IgD-negative memory B cell (primary cell): ENCODE data around the gene PKNOX2. TPM values are rescaled to one million over a fixed set of nuclear protein-coding genes. Genes with fewer than 3 reads are reported as not detected.

ENCODE experiments used
- H3K27ac Mint-ChIP-seq, 3 donors: one replicate each; pipeline ENCODE4 v1.8.0; 2020 to 2022; ENCODE audit warnings: mild to moderate bottlenecking in 3 of 3, mixed read lengths in 3 of 3, moderate library complexity in 1 of 3
- H3K27me3 Mint-ChIP-seq: one replicate; pipeline ENCODE4 v1.8.0; 2021; ENCODE audit warnings: mixed read lengths
- H3K36me3 Mint-ChIP-seq: one replicate; pipeline ENCODE4 v1.8.0; 2020; ENCODE audit warnings: mild to moderate bottlenecking, mixed read lengths
- H3K4me1 Mint-ChIP-seq, 3 donors: one replicate each; pipeline ENCODE4 v1.8.0; 2020 to 2022; ENCODE audit warnings: mixed read lengths in 3 of 3, mild to moderate bottlenecking in 1 of 3
- H3K4me3 Mint-ChIP-seq, 4 donors: one replicate each; pipeline ENCODE4 v1.8.0; 2020 to 2022; ENCODE audit warnings: mild to moderate bottlenecking in 4 of 4, mixed read lengths in 4 of 4, moderate library complexity in 3 of 4
- H3K9me3 Mint-ChIP-seq, 3 donors: one replicate each; pipeline ENCODE4 v1.8.0; 2020 to 2021; ENCODE audit warnings: mixed read lengths in 3 of 3, mild to moderate bottlenecking in 1 of 3
- polyA plus RNA-seq: library from polyadenylated mRNA; unstranded; fragments of 300-500 nt; fragmentation: Illumina TruSeq; gene quantifications from one replicate; pipeline ENCODE4 v1.2.3, GENCODE V29; 2021

Gene PKNOX2
- polyA plus RNA-seq, 1 donor from 2014 or later = not detected

GRCh38 chr11:125413226-125413625 is 248.7 kb downstream of the PKNOX2 start:
- Mint-ChIP-seq H3K36me3 (no peaks in the 10 kb centered on the region), H3K4me3 (no peak overlapping the region), H3K4me1 (peaks cover 0 to 1% (median 0%) of the 10 kb centered on the region in 3 donors), H3K9me3 (no peaks in the 10 kb centered on the region), H3K27ac (no peak overlapping the region), H3K27me3 (peaks cover 11% of the 10 kb centered on the region)

GRCh38 chr11:125414121-125414520 is 249.6 kb downstream of the PKNOX2 start:
- Mint-ChIP-seq H3K27ac (peak overlapping the region in 1 of 3 donors; percentile 53), H3K4me3 (no peak overlapping the region), H3K36me3 (no peaks in the 10 kb centered on the region), H3K27me3 (peaks cover 10% of the 10 kb centered on the region), H3K9me3 (no peaks in the 10 kb centered on the region), H3K4me1 (peaks cover 0 to 1% (median 0%) of the 10 kb centered on the region in 3 donors)

- H3K9me3 Mint-ChIP-seq = no peaks in the 10 kb centered on the region
- H3K36me3 Mint-ChIP-seq = no peaks in the 10 kb centered on the region
- peaks cover 0 to 1% (median 0%) of the 10 kb centered on the region in 3 donors for H3K4me1 Mint-ChIP-seq
- H3K27ac Mint-ChIP-seq = no peak overlapping the region
- H3K27me3 Mint-ChIP-seq = peaks cover 12% of the 10 kb centered on the region
- H3K4me3 Mint-ChIP-seq = no peak overlapping the region
Measured at GRCh38 chr11:125416981-125417935, 252.7 kb downstream of the PKNOX2 start.

- H3K4me3 Mint-ChIP-seq = no peak overlapping the region
- H3K27me3 Mint-ChIP-seq = peaks cover 13% of the 10 kb centered on the region
- no peaks in the 10 kb centered on the region for H3K36me3 Mint-ChIP-seq
- H3K27ac Mint-ChIP-seq = no peak overlapping the region
- H3K4me1 Mint-ChIP-seq = peaks cover 0 to 2% (median 1%) of the 10 kb centered on the region in 3 donors
- H3K9me3 Mint-ChIP-seq = no peaks in the 10 kb centered on the region
Measured at GRCh38 chr11:125418396-125418795, 253.8 kb downstream of the PKNOX2 start.

- no peaks in the 10 kb centered on the region for H3K36me3 Mint-ChIP-seq
- H3K27me3 Mint-ChIP-seq = peaks cover 11% of the 10 kb centered on the region
- H3K9me3 Mint-ChIP-seq = no peaks in the 10 kb centered on the region
- no peak overlapping the region for H3K4me3 Mint-ChIP-seq
- H3K27ac Mint-ChIP-seq = no peak overlapping the region
- H3K4me1 Mint-ChIP-seq = peaks cover 0 to 2% (median 0%) of the 10 kb centered on the region in 3 donors
Measured at GRCh38 chr11:125422681-125423080, 258.1 kb downstream of the PKNOX2 start.

GRCh38 chr11:125423247-125423849 is 258.8 kb downstream of the PKNOX2 start:
- H3K9me3 Mint-ChIP-seq = no peaks in the 10 kb centered on the region
- H3K36me3 Mint-ChIP-seq = no peaks in the 10 kb centered on the region
- H3K4me1 Mint-ChIP-seq = peaks cover 0 to 2% (median 0%) of the 10 kb centered on the region in 3 donors
- no peak overlapping the region for H3K4me3 Mint-ChIP-seq
- H3K27ac Mint-ChIP-seq = no peak overlapping the region
- H3K27me3 Mint-ChIP-seq = peaks cover 11% of the 10 kb centered on the region

- H3K4me1 Mint-ChIP-seq = peaks cover 0 to 2% (median 0%) of the 10 kb centered on the region in 3 donors
- peaks cover 16% of the 10 kb centered on the region for H3K27me3 Mint-ChIP-seq
- H3K4me3 Mint-ChIP-seq = no peak overlapping the region
- peak overlapping the region in 1 of 3 donors; percentile 73 for H3K27ac Mint-ChIP-seq
- no peaks in the 10 kb centered on the region for H3K36me3 Mint-ChIP-seq
- H3K9me3 Mint-ChIP-seq = no peaks in the 10 kb centered on the region
Measured at GRCh38 chr11:125425601-125426000, 261.1 kb downstream of the PKNOX2 start.

- Mint-ChIP-seq H3K27ac (no peak overlapping the region), H3K4me1 (peaks cover 0 to 2% (median 0%) of the 10 kb centered on the region in 3 donors), H3K36me3 (no peaks in the 10 kb centered on the region), H3K27me3 (peaks cover 10% of the 10 kb centered on the region), H3K4me3 (no peak overlapping the region), H3K9me3 (no peaks in the 10 kb centered on the region)
Measured at GRCh38 chr11:125426818-125427528, 262.4 kb downstream of the PKNOX2 start.

- no peaks in the 10 kb centered on the region for H3K36me3 Mint-ChIP-seq
- H3K4me3 Mint-ChIP-seq = no peak overlapping the region
- peaks cover 0 to 3% (median 1%) of the 10 kb centered on the region in 3 donors for H3K4me1 Mint-ChIP-seq
- H3K27ac Mint-ChIP-seq = no peak overlapping the region
- H3K9me3 Mint-ChIP-seq = no peaks in the 10 kb centered on the region
- H3K27me3 Mint-ChIP-seq = peaks cover 13% of the 10 kb centered on the region
Measured at GRCh38 chr11:125428486-125429173, 264.1 kb downstream of the PKNOX2 start.

- Mint-ChIP-seq H3K4me1 (peaks cover 0 to 3% (median 2%) of the 10 kb centered on the region in 3 donors), H3K36me3 (no peaks in the 10 kb centered on the region), H3K4me3 (no peak overlapping the region), H3K27me3 (peaks cover 15% of the 10 kb centered on the region), H3K27ac (peak overlapping the region in 1 of 3 donors; percentile 3), H3K9me3 (no peaks in the 10 kb centered on the region)
Measured at GRCh38 chr11:125429174-125429707, 264.7 kb downstream of the PKNOX2 start.

- Mint-ChIP-seq H3K27ac (no peak overlapping the region), H3K4me3 (peak overlapping the region in 1 of 4 donors; percentile 69), H3K36me3 (no peaks in the 10 kb centered on the region), H3K27me3 (peaks cover 17% of the 10 kb centered on the region), H3K4me1 (peaks cover 0 to 3% (median 2%) of the 10 kb centered on the region in 3 donors), H3K9me3 (no peaks in the 10 kb centered on the region)
Measured at GRCh38 chr11:125429807-125430678, 265.5 kb downstream of the PKNOX2 start.

GRCh38 chr11:125431009-125431408 is 266.5 kb downstream of the PKNOX2 start:
- Mint-ChIP-seq H3K4me1 (peaks cover 0 to 3% (median 2%) of the 10 kb centered on the region in 3 donors), H3K9me3 (no peaks in the 10 kb centered on the region), H3K27me3 (peaks cover 20% of the 10 kb centered on the region), H3K4me3 (no peak overlapping the region), H3K27ac (no peak overlapping the region), H3K36me3 (no peaks in the 10 kb centered on the region)

GRCh38 chr11:125431481-125431880 is 266.9 kb downstream of the PKNOX2 start:
- Mint-ChIP-seq H3K9me3 (no peaks in the 10 kb centered on the region), H3K4me3 (no peak overlapping the region), H3K27ac (no peak overlapping the region), H3K4me1 (peaks cover 0 to 3% (median 2%) of the 10 kb centered on the region in 3 donors), H3K27me3 (peaks cover 20% of the 10 kb centered on the region), H3K36me3 (no peaks in the 10 kb centered on the region)
